Fibroblast of mammary gland (primary cell): ENCODE data around the gene POLN.

ENCODE experiments used
- DNase-seq: peaks from one replicate; pipeline ENCODE4 v3.0.0-alpha.2; 2010; ENCODE audit warnings: low read depth
- H3K4me3 ChIP-seq: 2 replicates; pipeline ENCODE4 v1.5.1; 2011; ENCODE audit warnings: low read depth, mild to moderate bottlenecking, low read length, moderate library complexity; ENCODE audit not compliant: control insufficient read depth
- TF ChIP-seq, protein P1 (sequence below): conservative IDR thresholded peaks from 2 replicates; pipeline ENCODE4 v1.5.1; 2011; ENCODE audit warnings: low read depth, low read length, inconsistent platforms; ENCODE audit not compliant: control insufficient read depth, insufficient read depth

POLN gene

DNA sequence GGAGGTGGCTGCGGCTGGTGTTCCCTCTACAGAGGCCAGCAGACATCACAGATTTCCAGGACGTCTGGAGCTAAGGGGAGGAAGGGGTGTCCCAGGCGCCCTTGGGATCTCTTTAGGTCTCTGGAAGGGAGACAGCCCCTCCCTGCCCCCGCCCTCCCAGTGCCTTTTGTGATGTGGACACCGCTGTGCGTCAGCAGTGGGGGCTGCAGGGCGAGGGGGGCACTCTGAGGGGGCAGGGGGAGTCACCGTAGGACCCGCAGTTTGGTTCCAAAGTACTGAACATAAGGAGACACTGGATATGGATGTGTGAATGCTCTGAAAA lies 45.6 kb upstream of the POLN start:
- H3K4me3 ChIP-seq: no peak overlapping the region
- DNase-seq: no peak

DNA sequence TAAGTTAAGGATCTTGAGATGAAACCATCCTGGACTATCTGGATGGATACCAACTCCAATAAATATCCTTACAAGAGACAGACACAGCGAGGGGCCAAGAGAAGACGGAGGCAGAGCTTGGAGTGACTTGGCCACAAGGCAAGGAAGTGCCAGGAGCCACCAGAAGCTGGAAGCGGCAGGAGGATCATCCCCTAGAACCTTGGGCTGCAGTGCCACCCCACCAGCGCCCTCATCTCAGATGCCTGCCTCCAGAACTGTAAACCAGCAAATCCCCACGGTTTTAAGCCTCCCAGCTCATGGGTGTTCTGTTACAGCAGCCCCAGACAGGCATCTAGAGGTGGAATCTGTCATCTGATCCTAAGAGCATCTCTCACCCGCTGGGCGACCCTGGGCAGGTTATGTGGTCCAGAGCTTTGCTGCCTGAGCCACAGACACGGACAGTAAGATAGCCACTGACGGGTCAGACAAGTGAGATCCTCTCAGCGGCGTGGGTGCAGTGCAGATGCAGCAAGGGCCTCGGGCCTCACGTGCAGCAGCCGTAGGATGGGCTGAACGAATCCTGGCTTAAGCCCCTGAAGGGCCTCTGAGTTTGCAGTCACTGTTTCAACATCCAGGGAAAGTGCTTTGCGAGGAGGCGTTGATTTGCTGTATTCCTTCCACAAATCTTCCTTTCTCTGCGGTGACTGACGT lies 45.1 kb upstream of the POLN start:
- TF ChIP-seq, protein P1, sequence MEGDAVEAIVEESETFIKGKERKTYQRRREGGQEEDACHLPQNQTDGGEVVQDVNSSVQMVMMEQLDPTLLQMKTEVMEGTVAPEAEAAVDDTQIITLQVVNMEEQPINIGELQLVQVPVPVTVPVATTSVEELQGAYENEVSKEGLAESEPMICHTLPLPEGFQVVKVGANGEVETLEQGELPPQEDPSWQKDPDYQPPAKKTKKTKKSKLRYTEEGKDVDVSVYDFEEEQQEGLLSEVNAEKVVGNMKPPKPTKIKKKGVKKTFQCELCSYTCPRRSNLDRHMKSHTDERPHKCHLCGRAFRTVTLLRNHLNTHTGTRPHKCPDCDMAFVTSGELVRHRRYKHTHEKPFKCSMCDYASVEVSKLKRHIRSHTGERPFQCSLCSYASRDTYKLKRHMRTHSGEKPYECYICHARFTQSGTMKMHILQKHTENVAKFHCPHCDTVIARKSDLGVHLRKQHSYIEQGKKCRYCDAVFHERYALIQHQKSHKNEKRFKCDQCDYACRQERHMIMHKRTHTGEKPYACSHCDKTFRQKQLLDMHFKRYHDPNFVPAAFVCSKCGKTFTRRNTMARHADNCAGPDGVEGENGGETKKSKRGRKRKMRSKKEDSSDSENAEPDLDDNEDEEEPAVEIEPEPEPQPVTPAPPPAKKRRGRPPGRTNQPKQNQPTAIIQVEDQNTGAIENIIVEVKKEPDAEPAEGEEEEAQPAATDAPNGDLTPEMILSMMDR: no peak
- H3K4me3 ChIP-seq: no peak overlapping the region

More for the DNA sequence above, 45.6 kb upstream of the POLN start:
- TF ChIP-seq, protein P1: no peak

DNA sequence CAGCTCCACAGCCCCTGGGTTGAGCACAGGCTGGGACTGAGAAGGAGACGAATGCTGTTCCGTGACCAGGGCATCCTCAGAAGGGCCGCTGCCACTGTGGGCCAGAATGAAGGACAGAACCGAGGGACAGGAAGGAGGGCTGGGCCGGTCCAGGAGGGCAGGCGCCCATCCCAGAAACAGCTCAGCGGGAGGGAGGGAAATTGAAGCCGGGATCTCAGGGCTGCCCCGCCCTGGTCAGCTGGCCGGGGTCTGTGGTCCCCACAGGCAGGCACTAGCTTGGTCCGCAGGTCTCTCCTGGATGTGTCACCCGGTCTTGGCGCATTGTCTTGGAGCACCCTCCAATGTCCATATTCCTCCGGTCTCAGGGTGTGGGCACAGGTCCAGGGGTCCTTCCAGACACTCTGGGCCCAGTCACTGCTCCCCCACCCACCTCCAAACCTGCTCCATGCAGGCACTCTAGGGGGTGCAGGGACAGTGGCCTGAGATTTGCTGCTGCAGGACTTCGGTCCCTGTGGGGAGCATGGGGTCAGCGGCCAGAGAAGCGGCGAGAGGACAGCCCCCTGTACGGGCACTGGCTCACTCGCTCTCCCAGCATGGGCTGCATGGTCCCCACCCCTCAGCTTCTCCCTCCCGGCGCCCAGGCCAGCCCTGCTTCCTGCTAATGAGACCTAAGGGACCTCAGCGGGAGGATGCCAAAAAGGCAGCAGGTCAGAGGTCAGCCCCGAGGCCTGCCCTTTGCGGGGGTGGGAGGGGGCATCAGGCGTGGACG lies 43.9 kb upstream of the POLN start:
- no peak for DNase-seq
- TF ChIP-seq, protein P1: no peak

More for the DNA sequence above, 45.1 kb upstream of the POLN start:
- DNase-seq: peak; percentile 52

DNA sequence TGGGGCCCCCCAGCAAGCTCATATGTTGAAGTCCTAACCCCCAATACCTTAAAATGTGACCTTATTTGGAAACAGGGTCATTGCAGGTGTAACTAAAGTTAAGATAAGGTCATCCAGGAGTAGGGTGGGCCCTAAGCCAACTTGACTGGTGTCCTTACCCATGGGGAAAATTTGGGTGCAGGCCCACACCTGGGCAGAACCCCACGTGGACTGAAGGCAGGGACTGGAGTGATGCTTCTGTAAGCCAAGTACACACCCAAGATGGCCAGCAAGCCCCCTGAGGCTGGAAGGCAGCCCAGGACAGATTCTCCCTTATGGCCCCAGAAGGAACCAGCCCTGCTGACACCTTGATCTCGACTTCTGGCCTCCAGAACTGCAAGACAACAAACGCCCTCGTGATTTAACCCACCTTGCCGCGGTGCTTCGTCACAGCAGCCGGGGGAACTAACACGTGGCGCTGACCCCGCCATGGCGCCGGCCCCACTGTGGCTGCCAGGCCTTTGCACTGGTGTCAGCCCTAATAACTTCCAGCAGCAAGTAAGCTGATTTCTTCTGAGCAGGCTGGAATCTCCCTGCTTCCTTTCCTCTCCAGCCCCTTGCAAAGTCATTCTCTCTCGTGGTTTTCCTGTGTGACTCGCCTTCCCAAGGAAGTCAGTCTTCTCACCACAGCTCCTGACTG lies 43.2 kb upstream of the POLN start:
- no peak overlapping the region for H3K4me3 ChIP-seq
- peak; percentile 74 for DNase-seq
- TF ChIP-seq, protein P1: no peak

More for the DNA sequence above, 43.9 kb upstream of the POLN start:
- no peak overlapping the region for H3K4me3 ChIP-seq

DNA sequence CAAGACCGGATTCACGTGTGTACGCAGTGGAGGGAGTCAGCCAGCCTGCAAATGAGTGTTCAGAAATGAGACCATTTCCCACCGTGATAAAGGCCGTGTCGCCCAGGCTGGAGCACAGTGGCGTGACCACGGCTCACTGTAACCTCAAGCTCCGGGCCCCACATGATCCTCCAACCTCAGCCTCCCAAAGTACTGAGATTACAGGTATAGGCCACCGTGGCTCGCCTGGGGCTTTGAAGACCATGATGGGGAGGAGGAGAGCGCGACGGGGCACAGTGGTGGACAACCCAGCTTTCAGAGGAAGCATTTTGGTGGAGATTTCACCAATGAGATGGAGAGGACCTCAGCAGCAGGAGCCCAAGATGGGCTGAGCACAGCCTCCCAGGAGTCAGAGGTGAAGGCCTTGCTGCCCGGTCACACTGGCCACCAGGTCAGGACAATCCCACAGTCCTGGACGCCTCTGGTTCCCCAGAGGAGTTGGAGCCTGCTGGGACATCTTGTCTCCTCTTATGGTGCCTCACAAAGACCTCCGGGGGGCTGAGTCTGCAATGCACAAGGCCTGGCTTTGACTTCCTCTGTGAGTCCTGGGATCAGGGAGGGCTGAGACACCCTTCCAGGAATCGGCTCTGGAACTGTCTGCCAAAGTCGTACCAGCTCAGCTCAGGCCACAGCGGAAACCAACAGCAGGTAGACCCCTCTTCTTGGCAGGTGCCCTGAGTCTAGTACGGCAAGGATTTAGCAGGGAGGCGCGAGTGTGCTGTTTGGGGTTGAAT lies 42.4 kb upstream of the POLN start:
- DNase-seq: no peak
- TF ChIP-seq, protein P1: no peak
- no peak overlapping the region for H3K4me3 ChIP-seq

DNA sequence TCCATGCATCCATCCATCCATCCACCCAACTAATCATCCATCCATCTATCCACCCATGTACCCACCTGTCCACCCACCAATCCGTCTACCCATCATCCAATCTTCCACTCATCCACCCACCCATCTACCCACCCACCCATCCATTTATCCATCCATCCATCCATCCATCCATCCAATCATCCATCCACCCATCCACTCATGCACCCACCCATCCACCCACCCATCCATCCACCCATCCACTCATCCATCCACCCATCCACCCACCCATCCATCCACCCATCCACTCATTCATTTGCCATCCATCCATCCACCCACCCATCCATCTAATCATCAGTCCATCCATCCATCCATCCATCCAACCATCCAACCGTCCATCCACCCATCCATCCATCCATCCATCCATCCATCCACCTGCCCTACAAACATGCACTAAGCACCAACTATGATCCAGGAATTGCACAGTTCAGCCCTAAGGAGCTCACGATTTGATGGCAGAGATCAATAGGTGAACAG lies 41.3 kb upstream of the POLN start:
- DNase-seq: no peak
- no peak overlapping the region for H3K4me3 ChIP-seq
- TF ChIP-seq, protein P1: no peak
